ENCODE measurements around the gene FZD2. TPM values are rescaled to one million over a fixed set of nuclear protein-coding genes. Genes with fewer than 3 reads are reported as not detected.

The FZD2 gene
- total RNA-seq, 1 donor from 2014 or later, result 12.9 TPM

- TF ChIP-seq, protein P1, sequence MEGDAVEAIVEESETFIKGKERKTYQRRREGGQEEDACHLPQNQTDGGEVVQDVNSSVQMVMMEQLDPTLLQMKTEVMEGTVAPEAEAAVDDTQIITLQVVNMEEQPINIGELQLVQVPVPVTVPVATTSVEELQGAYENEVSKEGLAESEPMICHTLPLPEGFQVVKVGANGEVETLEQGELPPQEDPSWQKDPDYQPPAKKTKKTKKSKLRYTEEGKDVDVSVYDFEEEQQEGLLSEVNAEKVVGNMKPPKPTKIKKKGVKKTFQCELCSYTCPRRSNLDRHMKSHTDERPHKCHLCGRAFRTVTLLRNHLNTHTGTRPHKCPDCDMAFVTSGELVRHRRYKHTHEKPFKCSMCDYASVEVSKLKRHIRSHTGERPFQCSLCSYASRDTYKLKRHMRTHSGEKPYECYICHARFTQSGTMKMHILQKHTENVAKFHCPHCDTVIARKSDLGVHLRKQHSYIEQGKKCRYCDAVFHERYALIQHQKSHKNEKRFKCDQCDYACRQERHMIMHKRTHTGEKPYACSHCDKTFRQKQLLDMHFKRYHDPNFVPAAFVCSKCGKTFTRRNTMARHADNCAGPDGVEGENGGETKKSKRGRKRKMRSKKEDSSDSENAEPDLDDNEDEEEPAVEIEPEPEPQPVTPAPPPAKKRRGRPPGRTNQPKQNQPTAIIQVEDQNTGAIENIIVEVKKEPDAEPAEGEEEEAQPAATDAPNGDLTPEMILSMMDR (IDR thresholded peaks at IDR 0.05; ENCODE audit: unreplicated experiment), result no peak
- Mint-ChIP-seq H3K4me3 (ENCODE audit: unreplicated experiment) (no peak overlapping the region), H3K9me3 (ENCODE audit: unreplicated experiment) (no peaks in the 10 kb centered on the region), H3K36me3 (ENCODE audit: low read depth, unreplicated experiment) (no peaks in the 10 kb centered on the region), H3K4me1 (ENCODE audit: unreplicated experiment) (peaks cover 23% of the 10 kb centered on the region), H3K27me3 (ENCODE audit: unreplicated experiment) (peaks cover 2% of the 10 kb centered on the region), H3K27ac (ENCODE audit: unreplicated experiment) (no peak overlapping the region)
- DNase-seq (ENCODE audit: low spot score), result no peak
These were observed 42.3 kb downstream of the FZD2 start for GRCh38 chr17:44599298-44600175.

DNA sequence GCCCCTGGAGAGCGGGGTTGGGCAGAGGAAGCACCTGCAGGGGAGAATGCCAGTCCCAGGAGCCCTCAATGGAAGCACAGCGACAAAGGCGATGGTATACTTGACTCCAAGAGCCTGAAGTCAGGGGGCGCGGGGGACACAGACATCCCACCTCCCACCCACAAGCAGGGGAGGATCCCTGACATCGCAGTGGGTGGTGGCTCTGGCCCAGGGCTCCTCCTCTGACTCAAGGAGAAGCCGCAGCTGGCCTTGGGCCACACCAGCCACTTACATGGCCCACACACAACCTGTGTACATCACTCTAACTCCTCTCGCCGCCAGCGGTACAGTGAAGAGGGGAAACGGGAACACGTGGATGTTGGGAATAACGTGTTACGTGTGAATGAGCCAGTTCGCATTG, 44.3 kb downstream of the FZD2 start:
- TF ChIP-seq, protein P1 (IDR thresholded peaks at IDR 0.05; ENCODE audit: unreplicated experiment), result no peak
- Mint-ChIP-seq H3K27ac (ENCODE audit: unreplicated experiment) (no peak overlapping the region), H3K4me3 (ENCODE audit: unreplicated experiment) (no peak overlapping the region), H3K36me3 (ENCODE audit: low read depth, unreplicated experiment) (peaks cover 3% of the 10 kb centered on the region), H3K27me3 (ENCODE audit: unreplicated experiment) (peaks cover 3% of the 10 kb centered on the region), H3K9me3 (ENCODE audit: unreplicated experiment) (no peaks in the 10 kb centered on the region), H3K4me1 (ENCODE audit: unreplicated experiment) (peaks cover 27% of the 10 kb centered on the region)
- no peak for DNase-seq (ENCODE audit: low spot score)

GRCh38 chr17:44601973-44602372, 44.7 kb downstream of the FZD2 start:
- Mint-ChIP-seq H3K27ac (ENCODE audit: unreplicated experiment) (no peak overlapping the region), H3K9me3 (ENCODE audit: unreplicated experiment) (no peaks in the 10 kb centered on the region), H3K4me1 (ENCODE audit: unreplicated experiment) (peaks cover 27% of the 10 kb centered on the region), H3K27me3 (ENCODE audit: unreplicated experiment) (peaks cover 3% of the 10 kb centered on the region), H3K36me3 (ENCODE audit: low read depth, unreplicated experiment) (peaks cover 3% of the 10 kb centered on the region), H3K4me3 (ENCODE audit: unreplicated experiment) (no peak overlapping the region)
- no peak for DNase-seq (ENCODE audit: low spot score)
- TF ChIP-seq, protein P1 (IDR thresholded peaks at IDR 0.05; ENCODE audit: unreplicated experiment), result no peak

DNA sequence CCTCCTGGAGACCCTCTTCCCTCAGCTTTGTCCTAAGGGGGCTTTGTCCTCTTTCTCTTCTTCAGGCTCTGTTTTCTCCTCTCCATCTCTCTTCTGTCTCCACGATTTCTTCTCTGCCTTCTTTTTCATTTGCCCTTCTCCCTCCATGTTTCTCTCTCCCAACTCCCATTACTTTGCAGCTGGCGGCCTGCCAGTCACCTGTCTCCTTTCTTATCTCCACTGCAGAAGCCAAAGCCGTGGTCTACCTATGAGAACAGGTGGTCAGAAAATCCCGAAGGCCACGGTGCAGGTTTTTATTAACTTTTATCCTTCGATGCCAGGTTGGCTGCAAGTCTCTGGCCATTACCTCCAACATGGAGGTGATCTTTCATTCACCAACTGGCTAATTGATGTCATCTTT, 45.1 kb downstream of the FZD2 start:
- DNase-seq (ENCODE audit: low spot score), result no peak
- TF ChIP-seq, protein P1 (IDR thresholded peaks at IDR 0.05; ENCODE audit: unreplicated experiment), result no peak
- Mint-ChIP-seq H3K27me3 (ENCODE audit: unreplicated experiment) (peaks cover 3% of the 10 kb centered on the region), H3K27ac (ENCODE audit: unreplicated experiment) (no peak overlapping the region), H3K9me3 (ENCODE audit: unreplicated experiment) (no peaks in the 10 kb centered on the region), H3K36me3 (ENCODE audit: low read depth, unreplicated experiment) (peaks cover 3% of the 10 kb centered on the region), H3K4me1 (ENCODE audit: unreplicated experiment) (peaks cover 27% of the 10 kb centered on the region), H3K4me3 (ENCODE audit: unreplicated experiment) (no peak overlapping the region)

DNA sequence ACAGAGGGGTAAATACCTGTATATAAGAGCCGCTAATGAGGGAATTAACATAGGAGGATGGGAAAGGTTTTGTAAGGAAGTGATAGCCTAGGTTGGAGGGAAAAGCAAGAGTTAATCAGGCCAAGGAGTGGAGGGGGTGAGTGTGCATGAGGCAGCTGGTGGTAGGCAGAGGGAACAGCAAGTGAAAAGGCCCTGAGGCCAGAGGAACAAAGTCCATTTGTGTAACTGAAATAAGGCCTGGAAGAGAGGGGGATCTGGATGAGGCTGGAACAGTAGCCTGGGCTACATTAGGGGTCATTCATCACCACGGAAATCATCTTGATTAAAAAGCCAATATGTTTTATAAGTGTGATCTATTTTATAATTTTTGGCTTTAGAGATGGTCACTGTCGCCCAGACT, 45.7 kb downstream of the FZD2 start:
- Mint-ChIP-seq H3K36me3 (ENCODE audit: low read depth, unreplicated experiment) (peaks cover 3% of the 10 kb centered on the region), H3K4me1 (ENCODE audit: unreplicated experiment) (peaks cover 27% of the 10 kb centered on the region), H3K27me3 (ENCODE audit: unreplicated experiment) (peaks cover 3% of the 10 kb centered on the region), H3K4me3 (ENCODE audit: unreplicated experiment) (no peak overlapping the region), H3K27ac (ENCODE audit: unreplicated experiment) (no peak overlapping the region), H3K9me3 (ENCODE audit: unreplicated experiment) (no peaks in the 10 kb centered on the region)
- TF ChIP-seq, protein P1 (IDR thresholded peaks at IDR 0.05; ENCODE audit: unreplicated experiment), result no peak
- no peak for DNase-seq (ENCODE audit: low spot score)
